Adipose tissue (tissue), 3 donors: ENCODE measurements around the gene AXIN1. TPM values are rescaled to one million over a fixed set of nuclear protein-coding genes. Genes with fewer than 3 reads are reported as not detected.
"Not testable (repeated sequence)": the region's sequence is repeated elsewhere in the genome, so short reads cannot be mapped to it uniquely, and the experiment has no call there.

Experiments
- H3K27ac ChIP-seq: one replicate; pipeline ENCODE4 v1.5.1; 2013; ENCODE audit warnings: low read depth, low read length
- WGBS, 3 donors: extraction: QIAGEN DNeasy Blood & Tissue Kit; methylation state at CpG; one replicate each; pipeline ENCODE4 v1.1.7; 2013; 5-methylcytosine and 5-hydroxymethylcytosine counted together
- polyA plus RNA-seq, 3 donors: library from polyadenylated mRNA; stranded (reverse); fragments of 200-250 nt; gene quantifications; one replicate each; pipeline ENCODE4 v1.2.3, GENCODE V29; 2013
- donor health status: healthy with polysubstance abuse.
- donor health status: Bipolar disorder and iron deficiency.
- donor health status: healthy.

Gene AXIN1
- polyA plus RNA-seq, 3 donors: 11.8 to 18.4 (median 15.8) TPM

- H3K27ac ChIP-seq: no peak overlapping the region
- 76 to 83% (median 79%) methylated on average over 19 of the region's 19 CpGs for WGBS, 3 donors
Measured at GRCh38 chr16:386641-387156, 34.2 kb upstream of the AXIN1 start.

- 22 to 33% (median 26%) methylated on average over 33 of the region's 33 CpGs for WGBS, 3 donors
Measured at GRCh38 chr16:383326-384051, 31.0 kb upstream of the AXIN1 start.

DNA sequence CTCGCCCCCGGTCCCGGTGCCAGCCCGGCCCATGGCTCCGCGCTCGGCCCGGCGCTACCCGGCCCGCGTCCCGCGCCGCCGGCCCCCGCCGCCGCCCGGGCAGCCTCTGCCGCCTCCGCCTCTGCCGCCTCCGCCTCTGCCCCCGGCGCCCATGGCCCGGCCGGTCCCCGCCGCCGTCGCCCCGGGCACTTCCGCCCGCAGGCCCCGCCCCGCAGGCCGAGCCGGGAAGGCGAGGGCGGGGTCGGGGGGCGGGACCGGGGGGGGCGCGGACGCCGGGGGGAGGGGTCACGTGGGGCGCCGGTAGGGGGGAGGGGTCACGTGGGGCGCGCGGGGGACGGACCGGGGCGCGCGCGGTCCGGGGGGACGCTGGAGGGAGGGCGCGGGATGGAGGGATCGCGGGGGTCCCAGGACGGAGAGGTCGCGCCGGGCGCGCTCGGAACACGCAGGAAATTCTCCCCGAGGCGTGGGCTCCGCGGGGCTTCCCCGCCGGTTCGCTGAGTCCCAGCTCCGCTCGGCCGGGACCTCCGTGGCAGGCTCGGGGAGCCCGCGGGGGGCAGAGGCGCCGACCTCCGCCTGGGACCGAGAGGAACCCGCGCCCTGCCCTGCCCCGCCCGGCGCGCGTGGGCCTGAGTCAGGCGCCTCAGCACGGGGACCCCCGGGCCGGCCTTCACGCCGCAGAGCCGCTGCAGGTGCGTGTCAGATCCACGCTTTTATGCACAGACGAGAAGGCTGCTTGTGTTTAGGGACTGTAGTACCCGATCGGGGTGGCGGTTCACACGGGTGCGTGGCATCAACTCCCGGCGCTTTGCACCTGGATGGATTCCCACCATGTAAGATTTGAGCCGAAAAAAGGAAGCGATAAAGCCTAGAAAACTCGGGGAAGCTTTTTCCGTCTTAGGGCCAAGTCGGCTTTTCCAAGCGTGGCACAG is 29.5 kb upstream of the AXIN1 start, which contains the start of gene PGAP6:
Gene PGAP6, minus strand, starts transcription at position 190 of the 929 bp plus-strand sequence. Its CDS starts 157 bp downstream, at position 33.
- H3K27ac ChIP-seq: no peak within 1 kb of the TSS
- 0% methylated on average over 45 to 121 of the region's 123 CpGs for WGBS, 3 donors

More at GRCh38 chr16:383326-384051, 31.0 kb upstream of the AXIN1 start:
- no peak overlapping the region for H3K27ac ChIP-seq

DNA sequence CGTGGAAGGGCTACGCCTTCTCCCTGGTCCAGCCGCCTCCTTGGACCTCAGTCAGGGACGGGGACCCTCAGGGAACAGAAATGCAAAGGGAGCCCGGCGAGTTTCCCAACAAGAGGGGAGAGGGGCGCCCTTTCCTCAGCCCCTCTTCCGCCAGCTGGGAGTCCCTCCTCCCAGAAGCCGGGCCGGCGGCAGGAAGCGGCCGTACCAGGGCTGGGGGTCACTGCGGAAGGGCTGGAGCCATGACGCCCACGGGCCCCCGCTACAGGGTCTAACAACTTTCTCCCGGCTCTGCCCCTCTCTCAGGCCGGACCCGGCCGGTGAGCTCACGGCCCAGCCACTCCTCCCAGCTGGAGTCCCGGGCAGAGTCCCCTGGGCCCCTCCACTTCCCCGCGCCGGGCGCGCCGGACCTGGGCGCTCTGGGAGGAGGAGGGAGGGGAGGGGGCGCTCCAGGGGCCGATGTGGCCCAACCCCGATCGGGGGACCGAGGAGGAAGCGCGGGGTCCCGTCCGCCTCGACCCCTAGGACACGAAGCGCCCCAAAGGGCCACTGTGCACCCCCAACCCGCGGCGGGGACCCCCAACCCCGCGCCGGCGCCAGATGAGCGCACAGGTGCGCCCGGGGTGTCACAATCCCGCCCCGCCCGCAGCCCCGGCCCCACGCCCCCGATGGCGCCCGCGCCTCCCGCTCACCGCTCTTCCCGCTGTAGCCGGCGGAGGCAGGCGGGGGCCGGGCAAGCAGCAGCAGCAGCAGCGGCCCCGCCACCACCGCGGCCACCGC is 28.7 kb upstream of the AXIN1 start:
- WGBS, 3 donors: 1 to 2% (median 1%) methylated on average over 43 to 73 of the region's 73 CpGs
- H3K27ac ChIP-seq: no peak overlapping the region

GRCh38 chr16:380762-381011 is 28.2 kb upstream of the AXIN1 start:
- WGBS, 3 donors: 2 to 10% (median 3%) methylated on average over 10 to 12 of the region's 12 CpGs
- no peak overlapping the region for H3K27ac ChIP-seq

- no peak overlapping the region for H3K27ac ChIP-seq
- WGBS, 3 donors: 42 to 89% (median 78%) methylated on average over 27 of the region's 27 CpGs
Measured at GRCh38 chr16:379961-380761, 27.6 kb upstream of the AXIN1 start.

- WGBS, 3 donors: 37 to 90% (median 78%) methylated on average over 16 of the region's 16 CpGs
- no peak overlapping the region for H3K27ac ChIP-seq
Measured at GRCh38 chr16:379183-379960, 26.8 kb upstream of the AXIN1 start.

DNA sequence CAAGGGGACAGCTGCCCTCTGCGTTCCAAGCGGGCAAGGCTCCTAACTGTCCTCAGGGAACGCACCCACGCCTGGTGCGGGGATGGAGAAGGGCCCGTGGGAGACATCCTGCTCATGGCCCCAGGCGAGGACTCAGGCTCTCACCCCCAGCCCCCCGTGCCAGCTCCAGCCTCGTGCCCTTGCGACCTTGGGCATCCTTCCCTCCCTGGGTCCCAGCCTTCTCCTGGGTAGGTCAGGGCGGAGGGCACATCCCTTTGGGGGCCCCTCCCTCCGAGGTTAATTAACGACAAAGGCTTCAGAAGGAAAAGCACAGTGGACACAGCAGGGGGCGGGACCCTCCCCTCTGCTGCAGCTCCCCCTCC is 26.3 kb upstream of the AXIN1 start:
- H3K27ac ChIP-seq: no peak overlapping the region
- WGBS, 3 donors: 26 to 79% (median 78%) methylated on average over 13 to 14 of the region's 14 CpGs

DNA sequence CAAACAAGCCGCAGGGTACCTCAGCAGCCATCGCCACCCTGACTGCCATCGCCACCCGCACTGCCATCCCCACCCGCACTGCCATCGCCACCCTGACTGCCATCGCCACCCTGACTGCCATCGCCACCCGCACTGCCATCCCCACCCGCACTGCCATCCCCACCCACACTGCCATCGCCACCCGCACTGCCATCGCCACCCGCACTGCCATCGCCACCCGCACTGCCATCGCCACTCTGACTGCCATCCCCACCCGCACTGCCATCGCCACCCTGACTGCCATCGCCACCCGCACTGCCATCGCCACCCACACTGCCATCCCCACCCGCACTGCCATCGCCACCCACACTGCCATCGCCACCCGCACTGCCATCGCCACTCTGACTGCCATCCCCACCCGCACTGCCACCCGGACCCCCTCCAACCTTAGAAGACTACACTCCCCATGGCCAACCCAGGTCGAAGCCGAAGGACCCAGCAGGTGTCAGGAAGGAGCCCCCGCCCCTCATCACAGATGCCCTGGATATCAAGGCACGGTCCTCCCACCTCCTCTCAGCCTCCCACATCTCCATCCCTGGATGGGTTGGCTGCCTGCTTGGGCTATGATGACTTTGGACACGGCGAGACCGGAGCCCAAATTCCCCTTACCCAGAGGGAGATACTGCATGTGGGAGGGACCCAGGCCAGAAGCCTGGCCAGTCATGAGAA is 25.7 kb upstream of the AXIN1 start:
- not testable (repeated sequence) for H3K27ac ChIP-seq
- WGBS, 3 donors: 85 to 95% (median 93%) methylated on average over 32 to 36 of the region's 36 CpGs

GRCh38 chr16:377419-377951 is 25.0 kb upstream of the AXIN1 start:
- no peak overlapping the region for H3K27ac ChIP-seq
- 88 to 94% (median 91%) methylated on average over 35 to 42 of the region's 42 CpGs for WGBS, 3 donors

GRCh38 chr16:376817-377418 is 24.4 kb upstream of the AXIN1 start:
- no peak overlapping the region for H3K27ac ChIP-seq
- 89 to 96% (median 95%) methylated on average over 25 to 26 of the region's 26 CpGs for WGBS, 3 donors

GRCh38 chr16:375927-376816 is 23.6 kb upstream of the AXIN1 start:
- H3K27ac ChIP-seq: no peak overlapping the region
- WGBS, 3 donors: 94 to 96% (median 95%) methylated on average over 35 to 44 of the region's 44 CpGs

GRCh38 chr16:375212-375611 is 22.7 kb upstream of the AXIN1 start:
- 94 to 97% (median 95%) methylated on average over 22 to 23 of the region's 23 CpGs for WGBS, 3 donors
- H3K27ac ChIP-seq: no peak overlapping the region

GRCh38 chr16:374616-374926 is 22.0 kb upstream of the AXIN1 start:
- WGBS, 3 donors: 88 to 92% (median 92%) methylated on average over 9 of the region's 9 CpGs
- no peak overlapping the region for H3K27ac ChIP-seq

DNA sequence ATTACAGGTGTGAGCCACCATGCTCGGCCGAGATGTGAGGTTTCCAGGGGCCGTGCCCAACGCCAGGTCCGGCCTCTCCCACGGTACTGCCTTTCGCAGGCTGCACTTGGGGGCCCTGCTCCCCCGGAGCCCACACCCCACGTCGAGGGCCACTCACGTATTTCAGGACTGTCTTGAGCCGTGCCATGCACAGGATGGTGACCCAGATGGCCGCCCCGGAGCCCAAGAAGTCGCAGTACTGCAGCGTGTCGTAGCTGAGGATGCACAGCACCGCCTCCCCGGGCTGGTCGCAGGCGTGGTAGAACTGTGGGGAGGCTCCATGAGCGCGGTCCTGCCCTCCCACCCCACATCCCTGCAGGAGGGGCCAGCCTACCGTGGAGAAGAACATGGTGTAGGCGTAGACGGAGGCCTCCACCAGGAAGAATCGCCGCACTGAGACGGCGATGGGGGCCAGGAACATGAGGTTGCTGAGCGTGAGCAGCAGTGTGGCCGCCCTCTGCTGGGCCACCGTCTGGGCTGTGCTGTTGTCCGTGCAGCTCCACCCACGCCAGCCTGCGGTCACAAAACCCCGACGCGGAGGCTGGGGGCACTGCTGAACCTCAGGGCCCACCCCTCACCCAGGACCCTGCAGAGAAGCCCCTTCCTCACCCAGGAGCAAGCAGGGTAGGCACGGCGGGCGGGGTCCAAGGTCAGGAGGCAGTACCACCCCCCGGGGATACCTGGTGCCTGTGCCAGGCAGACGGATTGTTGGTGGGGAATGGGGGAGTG is 21.5 kb upstream of the AXIN1 start:
- WGBS, 3 donors: 89 to 94% (median 94%) methylated on average over 43 to 44 of the region's 44 CpGs

More for the DNA sequence above, 21.5 kb upstream of the AXIN1 start:
- no peak overlapping the region for H3K27ac ChIP-seq
